ENCODE data around the gene MIA3. TPM values are rescaled to one million over a fixed set of nuclear protein-coding genes. Genes with fewer than 3 reads are reported as not detected.

Gene MIA3
- total RNA-seq, 1 donor, result 68.8 TPM

GRCh38 chr1:222592171-222592570 is 25.7 kb upstream of the MIA3 start:
- Histone ChIP-seq H2AFZ (ENCODE audit: low read length) (peak overlapping the region; percentile 73), H4K20me1 (ENCODE audit: insufficient read depth, low read length) (no peaks in the 10 kb centered on the region), H3K79me2 (ENCODE audit: insufficient read depth, low read length) (peaks cover 23% of the 10 kb centered on the region), H3K27me3 (ENCODE audit: insufficient read depth, low read length) (no peaks in the 10 kb centered on the region), H3K4me3 (ENCODE audit: insufficient read depth, low read length) (no peak overlapping the region), H3K36me3 (ENCODE audit: insufficient read depth, low read length) (peaks cover 3% of the 10 kb centered on the region), H3K4me2 (ENCODE audit: insufficient read depth, low read length) (no peak overlapping the region), H3K4me1 (ENCODE audit: insufficient read depth, low read length) (peaks cover 26% of the 10 kb centered on the region), H3K9me3 (ENCODE audit: low read depth, low read length) (no peaks in the 10 kb centered on the region), H3K27ac (ENCODE audit: low read depth, low read length) (no peak overlapping the region)
- DNase-seq (ENCODE audit: insufficient read length, low spot score, missing footprints), result peak; percentile 37
- TF ChIP-seq CTCF (IDR thresholded peaks at IDR 0.05; ENCODE audit: extremely low read depth, low read depth, low read length), result no peak

- no peak for TF ChIP-seq CTCF (IDR thresholded peaks at IDR 0.05; ENCODE audit: extremely low read depth, low read depth, low read length)
- Histone ChIP-seq H3K4me3 (ENCODE audit: insufficient read depth, low read length) (no peak overlapping the region), H4K20me1 (ENCODE audit: insufficient read depth, low read length) (no peaks in the 10 kb centered on the region), H3K4me1 (ENCODE audit: insufficient read depth, low read length) (peaks cover 15% of the 10 kb centered on the region), H3K36me3 (ENCODE audit: insufficient read depth, low read length) (no peaks in the 10 kb centered on the region), H2AFZ (ENCODE audit: low read length) (no peak overlapping the region), H3K27me3 (ENCODE audit: insufficient read depth, low read length) (no peaks in the 10 kb centered on the region), H3K4me2 (ENCODE audit: insufficient read depth, low read length) (no peak overlapping the region), H3K79me2 (ENCODE audit: insufficient read depth, low read length) (no peaks in the 10 kb centered on the region), H3K9me3 (ENCODE audit: low read depth, low read length) (no peaks in the 10 kb centered on the region), H3K27ac (ENCODE audit: low read depth, low read length) (no peak overlapping the region)
- DNase-seq (ENCODE audit: insufficient read length, low spot score, missing footprints), result no peak
Measured at GRCh38 chr1:222594789-222595188, 23.1 kb upstream of the MIA3 start.

- no peak for DNase-seq (ENCODE audit: insufficient read length, low spot score, missing footprints)
Measured at GRCh38 chr1:222596696-222597095, 21.2 kb upstream of the MIA3 start.

GRCh38 chr1:222600281-222600680 is 17.6 kb upstream of the MIA3 start:
- no peak for DNase-seq (ENCODE audit: insufficient read length, low spot score, missing footprints)
- H4K20me1 ChIP-seq (ENCODE audit: insufficient read depth, low read length), result no peaks in the 10 kb centered on the region
- H2AFZ ChIP-seq (ENCODE audit: low read length), result no peak overlapping the region
- no peak overlapping the region for H3K27ac ChIP-seq (ENCODE audit: low read depth, low read length)
- no peak for TF ChIP-seq CTCF (IDR thresholded peaks at IDR 0.05; ENCODE audit: extremely low read depth, low read depth, low read length)
- H3K4me2 ChIP-seq (ENCODE audit: insufficient read depth, low read length), result no peak overlapping the region
- H3K27me3 ChIP-seq (ENCODE audit: insufficient read depth, low read length), result no peaks in the 10 kb centered on the region
- H3K9me3 ChIP-seq (ENCODE audit: low read depth, low read length), result no peaks in the 10 kb centered on the region
- no peak overlapping the region for H3K4me3 ChIP-seq (ENCODE audit: insufficient read depth, low read length)
- H3K4me1 ChIP-seq (ENCODE audit: insufficient read depth, low read length), result no peaks in the 10 kb centered on the region
- H3K79me2 ChIP-seq (ENCODE audit: insufficient read depth, low read length), result no peaks in the 10 kb centered on the region
- no peaks in the 10 kb centered on the region for H3K36me3 ChIP-seq (ENCODE audit: insufficient read depth, low read length)

More at GRCh38 chr1:222596696-222597095, 21.2 kb upstream of the MIA3 start:
- H4K20me1 ChIP-seq (ENCODE audit: insufficient read depth, low read length), result no peaks in the 10 kb centered on the region
- H3K4me1 ChIP-seq (ENCODE audit: insufficient read depth, low read length), result peaks cover 8% of the 10 kb centered on the region
- H2AFZ ChIP-seq (ENCODE audit: low read length), result no peak overlapping the region
- H3K4me3 ChIP-seq (ENCODE audit: insufficient read depth, low read length), result no peak overlapping the region
- H3K27me3 ChIP-seq (ENCODE audit: insufficient read depth, low read length), result no peaks in the 10 kb centered on the region
- no peak overlapping the region for H3K4me2 ChIP-seq (ENCODE audit: insufficient read depth, low read length)
- no peak overlapping the region for H3K27ac ChIP-seq (ENCODE audit: low read depth, low read length)
- no peaks in the 10 kb centered on the region for H3K36me3 ChIP-seq (ENCODE audit: insufficient read depth, low read length)
- no peaks in the 10 kb centered on the region for H3K79me2 ChIP-seq (ENCODE audit: insufficient read depth, low read length)
- TF ChIP-seq CTCF (IDR thresholded peaks at IDR 0.05; ENCODE audit: extremely low read depth, low read depth, low read length), result no peak
- H3K9me3 ChIP-seq (ENCODE audit: low read depth, low read length), result no peaks in the 10 kb centered on the region
